ENCODE measurements around the gene LAGE3. TPM values are rescaled to one million over a fixed set of nuclear protein-coding genes. Genes with fewer than 3 reads are reported as not detected.

The LAGE3 gene
- polyA plus RNA-seq, 1 experiment: 17.8 TPM

DNA sequence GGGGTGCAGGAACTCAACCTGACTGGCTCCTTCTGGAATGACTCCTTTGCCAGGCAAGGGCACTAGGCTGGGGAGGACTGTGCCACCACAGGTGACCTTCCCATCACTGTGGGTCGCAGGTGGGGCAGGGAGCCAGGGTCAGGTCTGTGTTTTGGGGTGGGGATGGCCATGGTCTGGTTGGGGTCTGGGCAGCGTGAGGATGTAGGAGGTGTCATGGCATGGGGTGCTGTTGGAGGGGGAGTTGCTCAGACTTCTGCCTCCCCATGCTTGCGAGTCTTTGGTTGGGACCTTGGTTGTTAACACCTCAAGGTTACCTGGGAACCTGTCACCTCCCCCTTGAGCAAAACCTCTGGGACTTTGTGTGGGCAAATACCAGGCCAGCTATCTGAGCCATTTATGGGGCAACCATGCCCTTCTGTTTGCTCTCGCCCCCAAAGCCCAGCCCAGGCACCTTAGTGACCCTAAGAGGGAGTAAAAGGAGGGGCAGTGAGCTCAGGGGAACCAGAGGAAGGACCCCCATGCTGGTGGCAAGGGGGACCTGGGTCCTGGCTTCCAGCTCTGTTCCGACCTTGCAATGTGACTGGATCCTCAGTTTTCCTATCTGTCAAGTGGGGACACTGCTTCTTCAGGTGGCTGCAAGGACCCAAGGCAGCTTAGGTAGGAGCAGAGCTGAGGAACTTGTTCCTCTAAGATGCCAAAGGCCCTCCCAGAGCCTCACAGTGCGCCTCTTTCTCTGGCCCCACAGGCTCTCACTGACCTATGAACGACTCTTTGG is 44.5 kb downstream of the LAGE3 start:
- no peak for DNase-seq (ENCODE audit: low read depth)
- Histone ChIP-seq H3K27me3 (ENCODE audit: control insufficient read depth, insufficient read depth, low read length) (no peaks in the 10 kb centered on the region), H3K4me3 (ENCODE audit: low read depth, low read length) (no peak overlapping the region), H3K36me3 (ENCODE audit: control insufficient read depth, insufficient read depth, low read length) (peaks cover 14% of the 10 kb centered on the region)
- CTCF ChIA-PET: no interaction called here
- TF ChIP-seq, protein P1, sequence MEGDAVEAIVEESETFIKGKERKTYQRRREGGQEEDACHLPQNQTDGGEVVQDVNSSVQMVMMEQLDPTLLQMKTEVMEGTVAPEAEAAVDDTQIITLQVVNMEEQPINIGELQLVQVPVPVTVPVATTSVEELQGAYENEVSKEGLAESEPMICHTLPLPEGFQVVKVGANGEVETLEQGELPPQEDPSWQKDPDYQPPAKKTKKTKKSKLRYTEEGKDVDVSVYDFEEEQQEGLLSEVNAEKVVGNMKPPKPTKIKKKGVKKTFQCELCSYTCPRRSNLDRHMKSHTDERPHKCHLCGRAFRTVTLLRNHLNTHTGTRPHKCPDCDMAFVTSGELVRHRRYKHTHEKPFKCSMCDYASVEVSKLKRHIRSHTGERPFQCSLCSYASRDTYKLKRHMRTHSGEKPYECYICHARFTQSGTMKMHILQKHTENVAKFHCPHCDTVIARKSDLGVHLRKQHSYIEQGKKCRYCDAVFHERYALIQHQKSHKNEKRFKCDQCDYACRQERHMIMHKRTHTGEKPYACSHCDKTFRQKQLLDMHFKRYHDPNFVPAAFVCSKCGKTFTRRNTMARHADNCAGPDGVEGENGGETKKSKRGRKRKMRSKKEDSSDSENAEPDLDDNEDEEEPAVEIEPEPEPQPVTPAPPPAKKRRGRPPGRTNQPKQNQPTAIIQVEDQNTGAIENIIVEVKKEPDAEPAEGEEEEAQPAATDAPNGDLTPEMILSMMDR (IDR thresholded peaks at IDR 0.05; ENCODE audit: insufficient read depth, low read depth, low read length): no peak
- POLR2A ChIA-PET: no interaction called here

DNA sequence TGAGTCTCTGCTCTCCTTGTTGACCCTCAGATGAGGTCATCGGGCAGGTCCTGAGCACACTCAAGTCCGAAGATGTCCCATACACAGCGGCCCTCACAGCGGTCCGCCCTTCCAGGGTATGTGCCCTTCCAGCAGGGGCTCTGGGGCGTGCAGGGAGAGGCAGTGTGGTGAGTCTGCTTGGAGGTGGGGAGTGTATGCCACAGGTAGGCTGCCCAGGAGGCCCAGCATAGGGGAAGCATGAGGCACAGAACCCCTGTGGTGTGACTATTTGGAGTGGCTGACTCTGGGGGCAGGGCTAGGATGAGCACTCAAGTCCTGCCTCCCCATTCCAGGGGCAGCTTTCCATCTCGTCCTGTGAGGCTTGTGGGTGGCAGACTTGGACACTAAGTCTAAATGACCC is 45.5 kb downstream of the LAGE3 start:
- CTCF ChIA-PET: interaction anchor here (1.4 to 1.6 kb wide), 2 partner anchors 13 to 26 kb away, joined by 3 read pairs; no protein-coding TSS in a partner anchor
- H3K36me3 ChIP-seq (ENCODE audit: control insufficient read depth, insufficient read depth, low read length): peaks cover 14% of the 10 kb centered on the region
- H3K27me3 ChIP-seq (ENCODE audit: control insufficient read depth, insufficient read depth, low read length): no peaks in the 10 kb centered on the region
- no peak for DNase-seq (ENCODE audit: low read depth)
- H3K4me3 ChIP-seq (ENCODE audit: low read depth, low read length): no peak overlapping the region
- TF ChIP-seq, protein P1 (IDR thresholded peaks at IDR 0.05; ENCODE audit: insufficient read depth, low read depth, low read length): no peak
- POLR2A ChIA-PET: no interaction called here

DNA sequence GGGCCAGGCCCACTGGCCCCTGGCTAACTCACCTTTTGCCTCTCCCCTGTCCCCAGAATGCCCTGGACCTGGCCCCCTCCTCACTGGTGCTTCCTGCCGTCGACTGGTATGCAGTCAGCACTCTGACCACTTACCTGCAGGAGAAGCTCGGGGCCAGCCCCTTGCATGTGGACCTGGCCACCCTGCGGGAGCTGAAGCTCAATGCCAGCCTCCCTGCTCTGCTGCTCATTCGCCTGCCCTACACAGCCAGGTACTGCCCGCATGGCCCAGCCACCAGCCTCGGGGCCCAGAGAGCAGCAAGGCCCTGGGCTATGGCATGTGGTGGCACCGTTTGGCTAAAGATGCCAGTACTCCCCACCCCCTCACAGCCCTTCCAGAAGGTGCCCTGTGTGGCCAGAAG is 46.9 kb downstream of the LAGE3 start:
- H3K27me3 ChIP-seq (ENCODE audit: control insufficient read depth, insufficient read depth, low read length): no peaks in the 10 kb centered on the region
- POLR2A ChIA-PET: no interaction called here
- no peak overlapping the region for H3K4me3 ChIP-seq (ENCODE audit: low read depth, low read length)
- no peak for DNase-seq (ENCODE audit: low read depth)
- H3K36me3 ChIP-seq (ENCODE audit: control insufficient read depth, insufficient read depth, low read length): peaks cover 14% of the 10 kb centered on the region
- TF ChIP-seq, protein P1 (IDR thresholded peaks at IDR 0.05; ENCODE audit: insufficient read depth, low read depth, low read length): no peak
- CTCF ChIA-PET: interaction anchor here (1.6 kb wide), 1 partner anchor 11 kb away, joined by 3 read pairs; no protein-coding TSS in a partner anchor

DNA sequence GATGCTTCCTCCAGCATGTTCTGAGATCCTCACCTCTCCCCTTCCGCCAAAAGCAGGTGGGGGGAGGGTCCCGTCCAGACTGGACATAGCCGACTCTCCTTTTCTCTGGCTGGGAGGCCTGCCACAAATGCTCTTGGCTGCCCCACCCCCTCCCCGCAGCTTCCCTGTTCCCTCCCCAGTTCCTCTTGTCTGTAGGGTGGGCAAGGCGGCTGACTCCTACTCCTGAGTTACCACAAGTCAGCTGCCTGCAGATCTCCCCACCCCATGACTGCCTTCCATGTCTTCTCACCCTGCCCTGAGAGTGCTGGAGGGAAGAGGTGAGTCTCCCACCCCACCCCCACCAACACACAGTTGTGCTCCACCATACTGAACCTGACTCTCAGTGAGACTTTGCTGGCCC is 47.7 kb downstream of the LAGE3 start:
- TF ChIP-seq, protein P1 (IDR thresholded peaks at IDR 0.05; ENCODE audit: insufficient read depth, low read depth, low read length): no peak
- CTCF ChIA-PET: no interaction called here
- POLR2A ChIA-PET: no interaction called here
- Histone ChIP-seq H3K36me3 (ENCODE audit: control insufficient read depth, insufficient read depth, low read length) (peaks cover 14% of the 10 kb centered on the region), H3K27me3 (ENCODE audit: control insufficient read depth, insufficient read depth, low read length) (no peaks in the 10 kb centered on the region), H3K4me3 (ENCODE audit: low read depth, low read length) (no peak overlapping the region)
- no peak for DNase-seq (ENCODE audit: low read depth)

DNA sequence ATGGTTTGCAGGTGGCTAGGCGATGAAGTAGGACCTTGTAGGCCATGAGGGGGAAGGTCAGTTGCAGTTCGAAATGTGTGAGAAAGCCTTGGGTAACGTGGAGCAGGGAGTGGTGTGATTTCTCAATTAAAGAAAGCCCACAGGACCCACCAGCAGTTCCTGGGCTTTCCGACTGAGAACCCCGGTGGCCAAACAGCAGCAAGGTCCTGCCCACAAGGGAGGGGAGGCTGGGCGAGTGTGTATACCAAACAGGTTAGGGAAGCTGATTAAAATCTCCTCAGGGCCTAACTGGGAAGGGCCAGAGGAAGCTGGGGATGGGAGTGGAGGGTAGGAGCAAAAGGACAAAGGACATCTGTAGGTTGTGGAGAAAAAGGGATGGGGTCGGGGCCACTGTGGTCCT is 48.2 kb downstream of the LAGE3 start:
- H3K27me3 ChIP-seq (ENCODE audit: control insufficient read depth, insufficient read depth, low read length): no peaks in the 10 kb centered on the region
- H3K4me3 ChIP-seq (ENCODE audit: low read depth, low read length): no peak overlapping the region
- CTCF ChIA-PET: no interaction called here
- TF ChIP-seq, protein P1 (IDR thresholded peaks at IDR 0.05; ENCODE audit: insufficient read depth, low read depth, low read length): no peak
- POLR2A ChIA-PET: no interaction called here
- no peak for DNase-seq (ENCODE audit: low read depth)
- H3K36me3 ChIP-seq (ENCODE audit: control insufficient read depth, insufficient read depth, low read length): peaks cover 14% of the 10 kb centered on the region

All from BJ (cell line).